Colonic mucosa (tissue), 4 donors: ENCODE measurements around the gene RARA. TPM values are rescaled to one million over a fixed set of nuclear protein-coding genes. Genes with fewer than 3 reads are reported as not detected.

Source experiments
- DNase-seq: peaks from one replicate; pipeline ENCODE4 v3.0.0-alpha.2; 2020
- H3K27ac ChIP-seq: fragments of 200-600 bp; one replicate; pipeline ENCODE4 v1.8.0; 2021
- H3K27me3 ChIP-seq: fragments of 200-600 bp; one replicate; pipeline ENCODE4 v1.8.0; 2021
- H3K36me3 ChIP-seq: fragments of 200-600 bp; one replicate; pipeline ENCODE4 v1.8.0; 2021
- H3K4me1 ChIP-seq: fragments of 200-600 bp; one replicate; pipeline ENCODE4 v1.8.0; 2021; ENCODE audit warnings: mild to moderate bottlenecking
- H3K4me3 ChIP-seq: fragments of 200-600 bp; one replicate; pipeline ENCODE4 v1.8.0; 2021
- H3K9ac ChIP-seq, 2 donors: one replicate each; pipeline ENCODE4 v1.7.0; 2013; ENCODE audit warnings: control low read depth in 2 of 2, low read depth in 2 of 2, low read length in 2 of 2
- H3K9me3 ChIP-seq: fragments of 200-600 bp; one replicate; pipeline ENCODE4 v1.8.0; 2021
- intact Hi-C: fragments of 100-400 bp; cut with DNase I; formaldehyde crosslinking; loops from one replicate; pipeline ENCODE4 v1.14.1; 2022
- total RNA-seq, 2 donors: library from RNA; stranded (reverse); fragmentation: NEBNext Ultra II Directional in 1 of 2; extraction: Animal tissue kit (Norgen Biotek cat#: 25700) in 1 of 2; gene quantifications; one replicate each; pipeline ENCODE4 v1.2.1, GENCODE V29; 2021
- TF ChIP-seq, protein P1 (sequence below): fragments of 200-600 bp; IDR thresholded peaks from one replicate; pipeline ENCODE4 v1.8.0; 2022; ENCODE audit warnings: antibody characterized with exemption, mild to moderate bottlenecking
- donor health status: healthy.
- donor health status: DM: no; HTN: no; CAD: no.
- donor health status: DM: no; HTN: no; CAD: no.

The RARA gene
- total RNA-seq, 2 donors from 2014 or later, result 25.6 to 46.7 TPM

DNA sequence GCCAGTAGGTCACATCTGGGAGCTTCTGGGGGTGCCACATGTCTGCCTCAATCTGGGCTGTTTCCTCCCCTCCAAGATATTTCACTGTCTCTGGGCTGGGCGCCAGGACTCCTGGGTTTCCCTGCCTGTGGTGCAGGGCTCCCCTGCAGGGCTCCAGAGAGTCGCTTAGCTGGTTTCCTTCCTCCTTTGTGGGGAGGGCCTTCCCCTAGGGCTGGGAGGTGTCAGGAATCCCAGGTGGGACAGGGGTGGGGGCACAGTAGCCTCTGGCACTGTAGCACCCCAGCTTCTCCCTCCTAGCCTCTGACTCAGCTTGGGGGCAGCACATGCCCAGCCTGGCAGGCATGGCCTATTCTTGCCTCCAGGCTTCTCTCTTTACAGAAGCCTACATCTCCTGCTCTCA, 2.6 kb downstream of the RARA start:
- peaks cover 30% of the 10 kb centered on the region for H3K4me1 ChIP-seq
- DNase-seq, result peak; percentile 65
- no peaks in the 10 kb centered on the region for H3K9me3 ChIP-seq
- H3K4me3 ChIP-seq, result no peak overlapping the region
- H3K9ac ChIP-seq, result peak overlapping the region; percentile 6 to 35
- TF ChIP-seq, protein P1, sequence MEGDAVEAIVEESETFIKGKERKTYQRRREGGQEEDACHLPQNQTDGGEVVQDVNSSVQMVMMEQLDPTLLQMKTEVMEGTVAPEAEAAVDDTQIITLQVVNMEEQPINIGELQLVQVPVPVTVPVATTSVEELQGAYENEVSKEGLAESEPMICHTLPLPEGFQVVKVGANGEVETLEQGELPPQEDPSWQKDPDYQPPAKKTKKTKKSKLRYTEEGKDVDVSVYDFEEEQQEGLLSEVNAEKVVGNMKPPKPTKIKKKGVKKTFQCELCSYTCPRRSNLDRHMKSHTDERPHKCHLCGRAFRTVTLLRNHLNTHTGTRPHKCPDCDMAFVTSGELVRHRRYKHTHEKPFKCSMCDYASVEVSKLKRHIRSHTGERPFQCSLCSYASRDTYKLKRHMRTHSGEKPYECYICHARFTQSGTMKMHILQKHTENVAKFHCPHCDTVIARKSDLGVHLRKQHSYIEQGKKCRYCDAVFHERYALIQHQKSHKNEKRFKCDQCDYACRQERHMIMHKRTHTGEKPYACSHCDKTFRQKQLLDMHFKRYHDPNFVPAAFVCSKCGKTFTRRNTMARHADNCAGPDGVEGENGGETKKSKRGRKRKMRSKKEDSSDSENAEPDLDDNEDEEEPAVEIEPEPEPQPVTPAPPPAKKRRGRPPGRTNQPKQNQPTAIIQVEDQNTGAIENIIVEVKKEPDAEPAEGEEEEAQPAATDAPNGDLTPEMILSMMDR, result no peak
- intact Hi-C loops, result no loop called here
- peak overlapping the region; percentile 0 for H3K27ac ChIP-seq
- H3K27me3 ChIP-seq, result no peaks in the 10 kb centered on the region
- no peaks in the 10 kb centered on the region for H3K36me3 ChIP-seq

DNA sequence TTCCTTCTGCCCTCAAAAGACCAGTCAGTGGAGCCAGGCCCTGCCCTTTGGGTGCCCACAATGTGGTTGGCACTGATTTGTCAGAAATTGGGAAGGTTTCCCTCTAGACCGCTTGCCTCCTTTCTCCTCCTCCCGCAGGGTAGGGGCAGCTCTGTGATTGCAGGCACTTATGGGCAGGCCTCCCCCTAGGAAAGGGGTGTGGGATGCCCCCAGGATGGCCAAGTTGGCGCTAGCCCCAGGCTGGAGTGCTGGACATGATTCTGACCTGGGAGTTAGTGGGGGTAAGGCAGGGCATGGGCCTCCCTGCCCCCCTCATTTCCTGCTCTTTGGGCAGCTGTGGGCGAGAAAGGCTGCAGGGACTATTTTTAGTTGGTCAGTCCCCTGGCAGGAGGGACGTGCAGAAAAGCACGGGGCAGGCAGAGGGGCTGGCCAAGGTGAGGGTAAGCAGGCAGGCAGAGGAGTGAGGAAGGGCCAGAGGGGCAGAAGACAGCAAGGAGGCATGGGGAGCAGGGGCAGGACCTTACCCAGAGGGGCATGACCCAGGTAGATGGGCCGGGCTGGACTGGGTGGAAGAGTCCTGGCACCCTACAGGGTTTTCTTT, 3.3 kb downstream of the RARA start:
- Histone ChIP-seq H3K36me3 (no peaks in the 10 kb centered on the region), H3K27ac (peak overlapping the region; percentile 0), H3K4me1 (peaks cover 35% of the 10 kb centered on the region), H3K4me3 (no peak overlapping the region), H3K9ac (peak overlapping the region; percentile 8 to 35), H3K9me3 (no peaks in the 10 kb centered on the region), H3K27me3 (no peaks in the 10 kb centered on the region)
- TF ChIP-seq, protein P1, result no peak
- intact Hi-C loops, result no loop called here
- DNase-seq, result no peak

DNA sequence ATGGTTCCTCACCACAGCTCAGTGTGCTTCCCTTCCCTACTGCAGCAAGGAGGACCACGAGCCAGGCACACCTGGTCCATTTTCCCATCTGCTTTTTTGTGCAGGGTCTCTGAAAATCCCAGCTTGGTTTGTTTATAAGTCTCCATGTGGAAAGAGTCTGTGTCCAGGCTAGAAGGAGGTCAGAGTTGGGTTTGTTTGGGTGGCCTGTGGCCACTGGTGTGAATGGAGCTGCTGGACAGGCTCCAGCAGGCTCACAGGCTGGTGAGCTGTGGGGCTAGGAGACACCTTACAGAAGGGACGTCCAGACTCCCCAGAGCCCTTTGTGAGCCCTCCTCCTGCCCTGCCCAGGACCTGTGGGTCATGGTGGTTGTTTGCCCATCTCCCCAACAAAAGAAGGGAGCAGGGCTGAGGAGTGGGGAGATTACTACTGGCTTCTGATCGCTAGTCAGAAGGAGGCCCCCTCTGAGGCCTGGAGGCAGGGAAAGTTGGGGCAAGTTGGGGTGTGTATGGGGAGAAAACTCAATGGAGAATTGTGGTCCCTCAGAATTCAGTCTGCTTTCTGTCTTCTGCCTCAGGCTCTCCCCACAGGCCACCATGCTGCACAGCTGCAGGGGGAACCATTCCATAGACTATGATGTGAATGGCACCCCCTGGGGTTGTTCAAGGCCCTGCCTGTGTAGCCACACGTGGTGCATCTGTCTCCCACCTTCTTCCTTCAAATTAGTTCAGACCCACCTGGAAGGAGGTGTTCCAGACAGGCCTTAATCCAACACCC, 4.1 kb downstream of the RARA start:
- intact Hi-C loops, result no loop called here
- Histone ChIP-seq H3K36me3 (no peaks in the 10 kb centered on the region), H3K4me1 (peaks cover 33% of the 10 kb centered on the region), H3K9me3 (no peaks in the 10 kb centered on the region), H3K27ac (no peak overlapping the region), H3K9ac (no peak overlapping the region), H3K4me3 (no peak overlapping the region), H3K27me3 (no peaks in the 10 kb centered on the region)
- DNase-seq, result no peak
- TF ChIP-seq, protein P1, result no peak

DNA sequence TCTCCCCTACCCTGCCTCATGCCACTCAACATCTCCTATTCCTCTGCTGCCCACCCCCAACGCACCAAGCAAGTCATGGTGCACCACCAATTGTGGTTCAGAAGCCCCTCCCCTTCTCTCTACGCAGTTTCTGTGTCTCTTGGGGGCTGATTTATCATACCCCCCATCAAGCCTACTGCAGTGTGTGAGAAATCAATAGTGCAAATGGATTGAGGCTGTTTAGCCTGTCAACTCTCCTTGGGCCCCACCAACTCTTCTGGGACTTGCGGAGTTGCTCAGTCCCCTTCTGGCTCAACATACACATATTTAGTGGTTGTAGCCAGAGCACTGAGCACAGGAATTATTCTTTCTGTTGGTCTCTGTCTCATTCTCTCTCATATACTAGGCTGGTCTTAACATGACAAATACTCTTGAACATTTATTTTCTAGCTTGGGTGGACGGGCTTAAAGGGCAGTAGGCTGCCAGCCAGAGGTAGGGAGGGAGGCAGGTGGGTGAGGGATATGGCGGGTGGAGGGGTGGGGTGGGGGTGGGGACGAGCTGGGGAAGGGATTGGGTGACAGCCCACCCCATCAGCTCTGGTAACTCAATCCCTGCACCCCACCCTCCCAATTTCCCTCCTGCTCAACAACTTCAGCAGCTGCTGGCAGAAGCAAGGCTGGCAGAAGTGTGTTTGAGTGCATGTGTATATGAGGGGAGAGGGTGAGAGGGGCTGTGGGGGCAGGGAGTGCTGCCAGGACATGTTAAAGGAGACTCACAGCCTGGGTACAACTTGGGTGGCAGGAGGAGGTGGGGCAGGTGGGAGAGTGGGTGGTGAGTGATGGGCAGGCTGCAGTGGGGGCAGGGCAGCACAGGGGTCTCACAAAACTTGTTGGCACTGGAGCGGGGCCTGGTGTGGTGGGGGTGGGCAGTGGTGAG, 4.9 kb downstream of the RARA start:
- DNase-seq, result no peak
- no peaks in the 10 kb centered on the region for H3K9me3 ChIP-seq
- TF ChIP-seq, protein P1, result no peak
- H3K4me3 ChIP-seq, result no peak overlapping the region
- intact Hi-C loops, result no loop called here
- H3K36me3 ChIP-seq, result no peaks in the 10 kb centered on the region
- H3K27me3 ChIP-seq, result no peaks in the 10 kb centered on the region
- H3K4me1 ChIP-seq, result peaks cover 29% of the 10 kb centered on the region
- no peak overlapping the region for H3K9ac ChIP-seq
- H3K27ac ChIP-seq, result no peak overlapping the region

DNA sequence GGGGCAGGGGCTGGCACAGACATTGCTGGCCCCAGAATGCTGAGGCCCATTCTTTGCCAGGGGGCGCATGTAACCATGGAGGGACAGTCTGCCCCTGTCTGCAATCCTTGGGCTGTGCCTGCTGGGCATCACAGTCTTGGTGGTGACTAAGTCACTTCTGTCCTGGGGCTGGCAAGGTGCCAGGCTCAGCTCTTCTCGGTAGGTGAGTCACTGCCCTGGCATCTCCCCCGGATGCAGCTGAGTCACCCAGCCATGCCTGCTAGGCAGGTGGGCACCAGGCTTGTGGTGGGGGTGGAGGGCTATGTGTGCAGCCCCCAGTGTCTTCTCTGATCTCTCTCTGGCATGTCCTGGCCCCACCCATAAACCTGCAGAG, 5.6 kb downstream of the RARA start:
- H3K36me3 ChIP-seq, result no peaks in the 10 kb centered on the region
- DNase-seq, result peak; percentile 90
- no peaks in the 10 kb centered on the region for H3K27me3 ChIP-seq
- no peak overlapping the region for H3K27ac ChIP-seq
- intact Hi-C loops, result no loop called here
- no peaks in the 10 kb centered on the region for H3K9me3 ChIP-seq
- H3K4me1 ChIP-seq, result peaks cover 29% of the 10 kb centered on the region
- H3K9ac ChIP-seq, result no peak overlapping the region
- TF ChIP-seq, protein P1, result no peak
- H3K4me3 ChIP-seq, result no peak overlapping the region
